ENCODE measurements around the gene FAM124B. TPM values are rescaled to one million over a fixed set of nuclear protein-coding genes. Genes with fewer than 3 reads are reported as not detected.
"Not testable (repeated sequence)": the region's sequence is repeated elsewhere in the genome, so short reads cannot be mapped to it uniquely, and the experiment has no call there.

FAM124B gene
- total and polyA plus RNA-seq, 8 donors = 0.09 to 0.78 (median 0.29) TPM; not detected in 1

GRCh38 chr2:224403657-224404056 is 1.8 kb upstream of the FAM124B start:
- 86 to 94% methylated on average over 2 of the region's 2 CpGs for WGBS, 2 donors
- FAIRE-seq = no peak
- intact Hi-C loops (cut with DNase I) = no loop called here

GRCh38 chr2:224400886-224401632 is 848 bp downstream of the FAM124B start:
- no peaks in the 10 kb centered on the region for H3K9me3 ChIP-seq
- intact Hi-C loops (cut with DNase I) = no loop called here
- peak overlapping the region in 2 of 4 donors; percentile 1 to 28 for H3K4me3 ChIP-seq
- H3K4me1 ChIP-seq = no peaks in the 10 kb centered on the region
- H3K27me3 ChIP-seq = no peaks in the 10 kb centered on the region
- no peaks in the 10 kb centered on the region for H3K36me3 ChIP-seq
- no peak for DNase-seq
- TF ChIP-seq CTCF (IDR thresholded peaks at IDR 0.05) = no peak
- WGBS, 2 donors = 73 to 85% methylated on average over 22 of the region's 22 CpGs
- peak in 2 of 4 donors; percentile 23 to 27 for ATAC-seq
- no peak overlapping the region for H3K27ac ChIP-seq
- FAIRE-seq = no peak

More at GRCh38 chr2:224403657-224404056, 1.8 kb upstream of the FAM124B start:
- H3K9me3 ChIP-seq = no peaks in the 10 kb centered on the region
- no peak overlapping the region for H3K4me3 ChIP-seq
- no peak for TF ChIP-seq CTCF (IDR thresholded peaks at IDR 0.05)
- no peaks in the 10 kb centered on the region for H3K27me3 ChIP-seq
- no peak overlapping the region for H3K27ac ChIP-seq
- DNase-seq = no peak
- no peaks in the 10 kb centered on the region for H3K36me3 ChIP-seq
- ATAC-seq = no peak
- no peaks in the 10 kb centered on the region for H3K4me1 ChIP-seq

GRCh38 chr2:224400174-224400810 is 1.6 kb downstream of the FAM124B start:
- Histone ChIP-seq H3K4me3 (no peak overlapping the region), H3K4me1 (no peaks in the 10 kb centered on the region), H3K27me3 (no peaks in the 10 kb centered on the region), H3K9me3 (no peaks in the 10 kb centered on the region), H3K27ac (no peak overlapping the region), H3K36me3 (no peaks in the 10 kb centered on the region)
- FAIRE-seq (no peak), DNase-seq (no peak), ATAC-seq (no peak)
- 81 to 87% methylated on average over 8 of the region's 8 CpGs for WGBS, 2 donors
- no peak for TF ChIP-seq CTCF (IDR thresholded peaks at IDR 0.05)
- intact Hi-C loops (cut with DNase I) = no loop called here

GRCh38 chr2:224398289-224398688 is 3.6 kb downstream of the FAM124B start:
- H3K4me3 ChIP-seq = no peak overlapping the region
- 74 to 79% methylated on average over 3 of the region's 3 CpGs for WGBS, 2 donors
- no peak for DNase-seq
- H3K27me3 ChIP-seq = no peaks in the 10 kb centered on the region
- no peak for FAIRE-seq
- no peak for TF ChIP-seq CTCF (IDR thresholded peaks at IDR 0.05)
- no peak overlapping the region for H3K27ac ChIP-seq
- H3K9me3 ChIP-seq = no peaks in the 10 kb centered on the region
- intact Hi-C loops (cut with DNase I) = no loop called here
- H3K4me1 ChIP-seq = no peaks in the 10 kb centered on the region
- no peaks in the 10 kb centered on the region for H3K36me3 ChIP-seq
- ATAC-seq = no peak

- H3K27ac ChIP-seq; FAIRE-seq; ATAC-seq; H3K4me3 ChIP-seq; H3K27me3 ChIP-seq; H3K36me3 ChIP-seq; H3K9me3 ChIP-seq; intact Hi-C loops (cut with DNase I); DNase-seq; H3K4me1 ChIP-seq: not testable (repeated sequence)
- WGBS, 2 donors = 68 to 80% methylated on average over 5 of the region's 5 CpGs
These were observed 4.8 kb downstream of the FAM124B start for GRCh38 chr2:224397100-224397499.

Measured in pancreas (tissue), 10 donors.